ENCODE results near the gene CRTAC1.

The CRTAC1 gene

GRCh38 chr10:97921581-97922021 lies 108.8 kb downstream of the CRTAC1 start:
- TF ChIP-seq CTCF (conservative IDR thresholded peaks at IDR 0.05; ENCODE audit: low read depth, low read length), result no peak
- no peak overlapping the region for H3K4me3 ChIP-seq (ENCODE audit: low read depth, low read length)
- DNase-seq (ENCODE audit: low read depth), result no peak

- no peak overlapping the region for H3K4me3 ChIP-seq (ENCODE audit: low read depth, low read length)
- no peak for DNase-seq (ENCODE audit: low read depth)
- TF ChIP-seq CTCF (conservative IDR thresholded peaks at IDR 0.05; ENCODE audit: low read depth, low read length), result no peak
These were observed 109.6 kb downstream of the CRTAC1 start for GRCh38 chr10:97920865-97921264.

GRCh38 chr10:97919012-97919411 lies 111.4 kb downstream of the CRTAC1 start:
- no peak for TF ChIP-seq CTCF (conservative IDR thresholded peaks at IDR 0.05; ENCODE audit: low read depth, low read length)
- peak; percentile 3 for DNase-seq (ENCODE audit: low read depth)
- no peak overlapping the region for H3K4me3 ChIP-seq (ENCODE audit: low read depth, low read length)

GRCh38 chr10:97916586-97916985 lies 113.8 kb downstream of the CRTAC1 start:
- TF ChIP-seq CTCF (conservative IDR thresholded peaks at IDR 0.05; ENCODE audit: low read depth, low read length), result no peak
- H3K4me3 ChIP-seq (ENCODE audit: low read depth, low read length), result no peak overlapping the region
- no peak for DNase-seq (ENCODE audit: low read depth)

GRCh38 chr10:97915346-97916131 lies 114.9 kb downstream of the CRTAC1 start:
- no peak overlapping the region for H3K4me3 ChIP-seq (ENCODE audit: low read depth, low read length)

GRCh38 chr10:97914837-97915211 lies 115.6 kb downstream of the CRTAC1 start:
- no peak overlapping the region for H3K4me3 ChIP-seq (ENCODE audit: low read depth, low read length)
- peak; percentile 69 for DNase-seq (ENCODE audit: low read depth)
- TF ChIP-seq CTCF (conservative IDR thresholded peaks at IDR 0.05; ENCODE audit: low read depth, low read length), result peak; percentile 88

More at GRCh38 chr10:97915346-97916131, 114.9 kb downstream of the CRTAC1 start:
- no peak for TF ChIP-seq CTCF (conservative IDR thresholded peaks at IDR 0.05; ENCODE audit: low read depth, low read length)
- no peak for DNase-seq (ENCODE audit: low read depth)
